GM18520 (cell line): ENCODE measurements around the gene ATP8A1.

Experiments used
- ATAC-seq: cut with Tn5 transposase; IDR thresholded peaks from one replicate; pipeline ENCODE4 v1.9.1; 2021; ENCODE audit not compliant: unreplicated experiment

The ATP8A1 gene

GRCh38 chr4:42574870-42575430 is 82.0 kb downstream of the ATP8A1 start:
- ATAC-seq: no peak

- no peak for ATAC-seq
Measured at GRCh38 chr4:42573249-42573648, 83.7 kb downstream of the ATP8A1 start.

- ATAC-seq: no peak
Measured at GRCh38 chr4:42570221-42570620, 86.7 kb downstream of the ATP8A1 start.

DNA sequence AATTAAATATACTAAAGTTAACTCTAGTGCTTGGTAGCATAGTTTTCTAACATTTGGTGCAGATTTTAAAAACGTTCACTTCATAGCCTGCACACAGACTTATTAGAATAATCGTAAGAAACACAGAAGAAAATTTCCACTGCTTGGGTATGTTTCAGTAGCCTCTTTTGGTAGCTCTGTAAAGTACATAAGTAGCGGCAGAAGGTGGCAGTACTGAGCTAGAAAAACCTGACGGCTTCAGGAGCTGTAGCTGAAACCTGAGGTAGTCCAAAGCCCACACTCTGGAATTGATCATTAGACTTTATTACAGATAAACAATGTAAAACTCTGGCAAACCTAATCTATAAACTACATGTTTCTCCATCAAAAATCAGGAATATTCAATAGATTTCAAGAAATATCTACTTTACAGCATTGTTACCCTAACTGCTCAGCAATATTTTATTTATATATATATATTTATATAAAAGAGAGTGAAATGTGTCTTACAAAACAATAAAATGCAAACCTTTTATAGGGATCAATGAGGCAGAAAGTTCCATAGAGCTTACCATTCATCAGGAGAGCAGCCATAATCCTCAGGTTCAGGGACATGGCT is 88.2 kb downstream of the ATP8A1 start:
- peak; percentile 75 for ATAC-seq

- ATAC-seq: no peak
Measured at GRCh38 chr4:42566835-42567234, 90.1 kb downstream of the ATP8A1 start.

- no peak for ATAC-seq
Measured at GRCh38 chr4:42562016-42562415, 94.9 kb downstream of the ATP8A1 start.

DNA sequence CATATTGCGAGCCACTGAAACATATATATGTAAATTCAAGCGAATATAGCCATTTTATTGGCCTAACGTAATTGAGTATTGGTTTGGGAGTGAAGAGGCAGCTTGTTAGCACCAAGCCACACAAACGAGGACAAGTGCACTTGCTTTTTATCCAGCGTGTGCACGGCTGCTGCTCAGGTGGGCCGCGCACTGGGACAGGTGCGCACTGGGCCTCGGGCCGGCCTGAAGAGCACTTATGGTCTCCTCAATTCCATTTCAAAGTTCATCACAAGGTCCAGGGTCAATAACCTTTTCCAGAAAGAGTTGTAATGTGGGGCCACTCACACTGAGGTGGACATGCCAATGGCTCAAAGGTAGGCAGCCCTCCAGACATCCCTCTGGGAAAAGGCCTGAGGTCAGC is 95.9 kb downstream of the ATP8A1 start:
- ATAC-seq: no peak

- no peak for ATAC-seq
Measured at GRCh38 chr4:42560467-42560861, 96.4 kb downstream of the ATP8A1 start.

DNA sequence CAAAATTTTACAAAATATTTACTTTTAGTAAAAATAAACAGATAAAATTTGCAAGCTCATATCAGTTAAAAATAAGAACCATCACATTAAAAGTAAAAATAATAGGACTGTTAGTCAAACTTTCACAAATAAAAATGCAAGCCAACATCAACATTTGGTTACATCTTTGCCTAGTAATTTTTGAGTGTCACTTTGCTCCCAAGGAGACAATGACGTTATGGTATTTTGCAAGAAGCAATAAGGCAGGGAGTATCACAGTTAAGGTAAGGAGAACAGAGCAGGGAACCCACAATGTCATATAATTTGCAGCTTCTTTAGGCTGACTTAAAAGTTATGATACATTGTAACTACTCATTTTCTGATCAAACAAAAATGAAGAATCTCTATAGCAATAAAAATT is 98.7 kb downstream of the ATP8A1 start:
- ATAC-seq: no peak

GRCh38 chr4:42555828-42556227 is 101.1 kb downstream of the ATP8A1 start:
- no peak for ATAC-seq

GRCh38 chr4:42554072-42554471 is 102.8 kb downstream of the ATP8A1 start:
- no peak for ATAC-seq

DNA sequence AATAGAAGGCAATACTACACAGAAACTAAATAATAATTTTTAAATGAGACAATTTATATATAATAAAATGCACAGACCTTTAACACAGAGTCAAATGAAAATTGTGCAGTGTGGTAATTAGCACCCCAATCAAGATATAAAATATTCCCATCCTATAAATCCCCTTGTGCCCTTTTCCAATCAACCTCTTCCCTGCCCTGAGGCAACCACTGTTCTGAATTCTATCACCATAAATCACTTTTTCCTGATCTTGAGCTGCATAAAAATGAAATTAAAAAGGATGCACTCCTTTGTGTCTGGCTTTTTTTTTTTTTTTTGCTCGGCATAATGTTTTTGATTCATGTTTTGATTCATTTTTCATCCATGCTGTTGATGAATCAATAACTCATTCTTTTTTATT is 107.0 kb downstream of the ATP8A1 start:
- ATAC-seq: no peak

DNA sequence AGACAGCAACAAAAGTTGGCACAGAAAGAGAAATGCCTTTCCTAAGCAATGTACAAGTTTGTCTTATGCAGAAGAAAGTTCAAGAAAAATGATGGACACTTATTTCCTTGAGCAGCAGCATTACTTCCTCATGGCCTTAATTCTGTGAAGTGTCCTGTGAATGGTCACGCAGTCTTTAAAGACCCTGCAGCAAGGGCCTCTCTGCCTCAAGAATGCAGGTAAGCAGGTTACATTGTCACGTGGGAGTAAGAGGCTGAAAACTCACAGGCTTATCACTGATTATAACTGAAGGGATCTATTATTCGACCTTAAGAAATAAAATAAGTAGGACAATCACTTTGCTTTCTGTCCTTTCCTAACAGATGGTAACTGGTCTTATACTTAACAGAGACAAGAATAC is 109.1 kb downstream of the ATP8A1 start:
- no peak for ATAC-seq

- ATAC-seq: no peak
Measured at GRCh38 chr4:42543762-42544161, 113.1 kb downstream of the ATP8A1 start.

GRCh38 chr4:42543126-42543525 is 113.8 kb downstream of the ATP8A1 start:
- ATAC-seq: no peak

GRCh38 chr4:42541647-42542046 is 115.3 kb downstream of the ATP8A1 start:
- no peak for ATAC-seq

DNA sequence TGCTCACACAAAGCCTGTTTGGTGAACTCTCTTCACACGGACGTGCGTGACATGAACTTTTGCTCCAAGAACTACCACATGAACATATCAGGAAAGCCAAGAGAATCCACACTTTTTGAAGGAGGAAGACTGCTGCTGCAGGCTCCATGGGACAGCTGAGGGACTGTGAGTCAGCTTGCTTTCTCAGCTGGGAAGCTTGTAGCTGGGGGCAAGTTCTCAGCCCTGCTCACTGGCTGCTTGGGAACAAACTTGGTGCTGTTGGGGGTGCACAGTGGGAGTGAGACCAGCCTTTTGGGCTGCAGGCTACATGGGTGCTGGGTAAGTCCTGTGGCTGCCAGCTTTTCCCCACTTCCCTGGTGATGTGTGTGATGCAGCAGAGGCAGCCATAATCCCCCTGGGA is 123.9 kb downstream of the ATP8A1 start:
- no peak for ATAC-seq

- no peak for ATAC-seq
Measured at GRCh38 chr4:42531341-42532030, 125.4 kb downstream of the ATP8A1 start.

GRCh38 chr4:42523066-42523718 is 133.7 kb downstream of the ATP8A1 start:
- ATAC-seq: no peak

- ATAC-seq: no peak
Measured at GRCh38 chr4:42519803-42520417, 137.0 kb downstream of the ATP8A1 start.

DNA sequence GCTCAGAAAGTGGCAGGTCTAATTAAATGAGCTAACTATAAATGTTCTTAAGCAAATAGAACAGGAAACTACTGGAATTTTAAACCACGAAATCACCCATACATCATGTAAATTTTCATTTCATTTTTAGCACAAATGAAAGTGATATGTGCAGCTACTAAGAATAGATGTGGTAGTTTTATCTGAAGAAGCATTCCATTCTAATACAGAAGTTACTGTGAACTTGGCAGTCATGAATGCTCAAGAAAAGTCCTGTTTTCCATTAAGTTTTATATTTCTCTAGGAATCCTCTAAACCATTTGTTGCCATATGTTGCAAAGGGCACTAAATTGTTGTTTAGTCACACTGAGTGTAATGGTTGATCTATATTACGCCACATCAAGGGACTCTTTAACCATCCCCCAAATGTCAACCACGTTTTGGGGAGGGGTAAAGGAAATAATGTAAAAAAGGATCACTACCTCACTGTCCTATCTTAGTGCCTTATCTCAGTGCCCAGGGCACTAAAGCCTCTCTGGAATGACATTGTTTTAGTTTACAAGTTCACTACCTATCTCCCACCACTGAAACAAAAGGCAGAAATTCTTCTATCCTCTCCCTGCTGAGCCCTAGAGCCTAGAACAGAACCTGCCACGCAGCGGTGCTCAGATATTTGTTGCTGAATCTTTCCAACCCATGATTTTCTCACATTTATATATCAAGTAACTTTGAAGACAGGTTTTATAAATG is 141.6 kb downstream of the ATP8A1 start:
- ATAC-seq: no peak
